Stimulated activated memory B cell treated with anti-CD40 and anti-IgM and Interleukin-4, amounts not matched to agents 10 μg/mL and 1 μg/mL and 100 μg/mL, for 72 hours (primary cell): ENCODE data around the gene HJV.

Experiments used
- ATAC-seq: fragments of 150-1000 bp; cut with Tn5 transposase; 2 replicates; pipeline ENCODE4 v1.10.0; 2021
- H3K27ac Mint-ChIP-seq: one replicate; pipeline ENCODE4 v1.8.0; 2022; ENCODE audit warnings: mild to moderate bottlenecking, mixed read lengths
- H3K27me3 Mint-ChIP-seq: one replicate; pipeline ENCODE4 v1.8.0; 2022; ENCODE audit warnings: mixed read lengths
- H3K36me3 Mint-ChIP-seq: one replicate; pipeline ENCODE4 v1.8.0; 2022; ENCODE audit warnings: mixed read lengths
- H3K4me1 Mint-ChIP-seq: one replicate; pipeline ENCODE4 v1.8.0; 2022; ENCODE audit warnings: mixed read lengths
- H3K4me3 Mint-ChIP-seq: one replicate; pipeline ENCODE4 v1.8.0; 2022; ENCODE audit warnings: mild to moderate bottlenecking, moderate library complexity, mixed read lengths
- H3K9me3 Mint-ChIP-seq: one replicate; pipeline ENCODE4 v1.8.0; 2022; ENCODE audit warnings: mixed read lengths

HJV gene

DNA sequence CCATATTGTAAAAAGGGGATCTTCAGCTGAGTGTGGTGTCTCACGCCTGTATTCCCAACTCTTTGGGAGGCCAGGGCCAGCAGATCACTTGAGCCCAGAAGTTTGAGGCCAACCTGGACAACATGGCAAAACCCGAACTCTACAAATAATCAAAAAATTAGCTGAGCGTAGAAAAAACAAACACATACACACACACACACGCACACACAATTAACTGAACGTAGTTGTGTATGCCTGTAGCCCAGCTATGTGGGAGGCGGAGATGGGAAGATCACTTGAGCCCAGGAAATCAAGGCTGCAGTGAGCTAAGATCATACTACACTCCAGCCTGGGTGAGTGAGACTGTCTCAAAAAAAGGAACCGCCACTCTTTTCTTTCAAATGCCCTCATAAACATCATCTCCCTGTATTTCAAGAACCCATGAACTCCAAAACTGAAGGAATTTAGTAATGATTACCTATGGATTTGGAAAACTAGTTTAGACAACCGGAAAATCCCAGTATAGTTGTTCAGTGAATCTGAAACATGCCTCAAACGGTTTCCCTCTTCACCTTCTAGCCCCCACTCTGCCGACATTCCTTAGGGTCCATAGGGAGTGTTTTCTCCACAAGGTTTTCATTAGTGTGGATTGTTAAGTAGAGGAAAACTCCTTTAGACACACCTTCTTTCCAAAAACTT is 29.7 kb downstream of the HJV start:
- H3K36me3 Mint-ChIP-seq, result peaks cover 35% of the 10 kb centered on the region
- H3K4me1 Mint-ChIP-seq, result peaks cover 67% of the 10 kb centered on the region
- no peaks in the 10 kb centered on the region for H3K27me3 Mint-ChIP-seq
- H3K4me3 Mint-ChIP-seq, result peak overlapping the region; percentile 39
- no peak for ATAC-seq
- no peaks in the 10 kb centered on the region for H3K9me3 Mint-ChIP-seq
- H3K27ac Mint-ChIP-seq, result peak overlapping the region; percentile 67

DNA sequence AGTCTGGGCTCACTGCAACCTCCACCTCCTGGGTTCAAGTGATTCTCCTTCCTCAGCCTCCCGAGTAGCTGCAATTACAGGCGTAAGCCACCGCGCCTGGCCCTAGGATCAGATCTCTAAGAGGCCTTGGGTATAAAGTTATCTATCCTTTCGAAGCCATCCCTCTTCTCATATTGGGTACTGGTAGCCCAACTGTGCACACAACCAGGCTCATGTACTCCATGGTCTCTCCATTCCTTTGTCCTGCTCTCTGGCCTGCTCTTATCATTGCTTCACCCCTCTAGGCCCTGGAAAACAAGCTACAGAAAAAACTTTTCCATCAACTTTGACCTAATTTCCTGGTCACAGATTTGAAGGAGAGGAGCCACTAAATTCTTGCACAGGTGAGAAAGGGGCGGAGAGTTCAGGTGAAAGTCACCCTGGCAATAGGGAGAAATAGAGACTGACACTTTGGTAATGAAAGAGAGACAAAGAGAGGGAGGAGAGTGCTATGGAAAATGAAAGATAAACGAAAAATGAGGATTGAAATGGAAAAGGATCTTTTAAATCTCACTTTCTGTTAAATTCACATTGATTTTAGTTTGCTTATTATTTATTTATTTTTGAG is 31.2 kb downstream of the HJV start:
- Mint-ChIP-seq H3K27ac (peak overlapping the region; percentile 67), H3K36me3 (peaks cover 32% of the 10 kb centered on the region), H3K27me3 (no peaks in the 10 kb centered on the region), H3K4me3 (no peak overlapping the region), H3K9me3 (no peaks in the 10 kb centered on the region), H3K4me1 (peaks cover 73% of the 10 kb centered on the region)
- ATAC-seq, result no peak

- Mint-ChIP-seq H3K4me3 (no peak overlapping the region), H3K27ac (no peak overlapping the region)
- no peak for ATAC-seq
Observed at GRCh38 chr1:145988773-145989172, 32.8 kb downstream of the HJV start.

GRCh38 chr1:145987926-145988325 is 33.6 kb downstream of the HJV start:
- H3K4me3 Mint-ChIP-seq, result no peak overlapping the region
- ATAC-seq, result no peak
- no peaks in the 10 kb centered on the region for H3K27me3 Mint-ChIP-seq
- H3K36me3 Mint-ChIP-seq, result peaks cover 8% of the 10 kb centered on the region
- peaks cover 53% of the 10 kb centered on the region for H3K4me1 Mint-ChIP-seq
- H3K27ac Mint-ChIP-seq, result no peak overlapping the region
- no peaks in the 10 kb centered on the region for H3K9me3 Mint-ChIP-seq

More at GRCh38 chr1:145988773-145989172, 32.8 kb downstream of the HJV start:
- peaks cover 61% of the 10 kb centered on the region for H3K4me1 Mint-ChIP-seq
- H3K27me3 Mint-ChIP-seq, result no peaks in the 10 kb centered on the region
- H3K9me3 Mint-ChIP-seq, result no peaks in the 10 kb centered on the region
- H3K36me3 Mint-ChIP-seq, result peaks cover 16% of the 10 kb centered on the region

DNA sequence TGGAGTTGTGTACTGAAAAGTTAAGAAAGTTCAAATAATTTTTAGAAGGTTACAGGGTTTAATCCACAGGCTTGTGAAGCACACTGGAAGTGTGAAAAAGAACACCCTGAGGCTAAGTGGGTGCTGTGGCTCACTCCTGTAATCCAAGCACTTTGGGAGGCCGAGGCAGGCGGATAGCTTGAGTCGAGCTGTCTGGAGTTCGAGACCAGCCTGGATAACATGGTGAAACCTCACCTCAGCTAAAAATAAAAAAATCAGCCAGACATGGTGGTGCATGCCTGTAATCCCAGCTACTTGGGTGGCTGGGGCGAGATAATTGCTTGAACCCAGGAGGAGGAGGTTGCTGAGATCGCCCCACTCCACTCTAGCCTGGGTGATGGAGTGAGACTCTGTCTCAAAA is 35.0 kb downstream of the HJV start:
- no peaks in the 10 kb centered on the region for H3K9me3 Mint-ChIP-seq
- H3K4me3 Mint-ChIP-seq, result no peak overlapping the region
- H3K4me1 Mint-ChIP-seq, result peaks cover 39% of the 10 kb centered on the region
- H3K27ac Mint-ChIP-seq, result no peak overlapping the region
- H3K36me3 Mint-ChIP-seq, result no peaks in the 10 kb centered on the region
- no peaks in the 10 kb centered on the region for H3K27me3 Mint-ChIP-seq
- no peak for ATAC-seq

DNA sequence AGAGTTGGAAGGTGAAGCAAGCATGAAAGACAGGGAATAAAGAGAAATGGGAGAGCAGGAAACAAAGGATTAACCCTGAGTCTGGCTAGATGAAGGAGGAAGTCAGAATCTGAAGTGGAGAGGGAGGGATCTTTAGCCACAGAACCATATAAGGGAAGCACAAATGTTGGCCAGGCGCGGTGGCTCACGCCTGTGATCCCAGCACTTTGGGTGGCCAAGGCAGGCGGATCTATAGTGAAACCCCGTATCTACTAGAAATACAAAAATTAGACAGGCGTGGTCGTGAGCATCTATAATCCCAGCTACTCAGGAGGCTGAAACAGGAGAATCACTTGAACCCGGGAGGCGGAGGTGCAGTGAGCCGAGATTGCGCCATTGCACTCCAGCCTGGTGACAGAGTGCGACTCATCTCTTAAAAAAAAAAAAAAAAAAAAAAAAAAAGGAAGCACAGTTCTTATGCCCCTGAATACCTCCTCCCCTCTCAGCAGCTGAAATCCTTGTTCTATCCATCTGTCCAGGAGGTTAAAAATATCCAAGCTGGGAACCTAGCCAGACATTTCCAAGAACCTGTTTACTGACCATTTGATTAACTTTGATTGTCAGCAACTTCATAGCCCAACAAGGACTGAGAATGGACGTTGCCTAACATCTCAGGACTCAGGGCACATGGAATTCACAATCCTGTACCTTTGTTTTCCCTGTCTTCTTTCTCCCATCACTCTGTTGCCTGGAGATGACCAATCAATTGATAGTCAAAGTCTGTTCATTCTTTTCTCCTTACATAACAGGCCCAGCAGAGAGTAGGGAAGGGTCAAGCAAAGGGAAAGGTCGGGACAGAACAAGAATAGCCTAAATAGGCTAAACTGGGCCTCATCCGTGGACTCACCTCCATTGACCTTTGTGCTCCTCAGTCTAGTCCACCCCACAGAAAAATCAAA is 35.8 kb downstream of the HJV start:
- no peak overlapping the region for H3K27ac Mint-ChIP-seq
- no peaks in the 10 kb centered on the region for H3K27me3 Mint-ChIP-seq
- ATAC-seq, result no peak
- H3K9me3 Mint-ChIP-seq, result no peaks in the 10 kb centered on the region
- no peaks in the 10 kb centered on the region for H3K36me3 Mint-ChIP-seq
- peaks cover 32% of the 10 kb centered on the region for H3K4me1 Mint-ChIP-seq
- H3K4me3 Mint-ChIP-seq, result peak overlapping the region; percentile 5

- Mint-ChIP-seq H3K4me3 (peak overlapping the region; percentile 5), H3K27ac (no peak overlapping the region), H3K9me3 (no peaks in the 10 kb centered on the region), H3K27me3 (no peaks in the 10 kb centered on the region), H3K4me1 (peaks cover 25% of the 10 kb centered on the region), H3K36me3 (no peaks in the 10 kb centered on the region)
- ATAC-seq, result no peak
Observed at GRCh38 chr1:145985129-145985501, 36.4 kb downstream of the HJV start.

GRCh38 chr1:145983960-145984830 is 37.3 kb downstream of the HJV start:
- Mint-ChIP-seq H3K36me3 (no peaks in the 10 kb centered on the region), H3K4me3 (peak overlapping the region; percentile 28), H3K27me3 (no peaks in the 10 kb centered on the region), H3K9me3 (no peaks in the 10 kb centered on the region), H3K27ac (no peak overlapping the region), H3K4me1 (peaks cover 24% of the 10 kb centered on the region)
- ATAC-seq, result peak; percentile 34

- no peaks in the 10 kb centered on the region for H3K9me3 Mint-ChIP-seq
- no peak overlapping the region for H3K27ac Mint-ChIP-seq
- no peak for ATAC-seq
- H3K27me3 Mint-ChIP-seq, result no peaks in the 10 kb centered on the region
- H3K4me1 Mint-ChIP-seq, result peaks cover 17% of the 10 kb centered on the region
- no peaks in the 10 kb centered on the region for H3K36me3 Mint-ChIP-seq
- no peak overlapping the region for H3K4me3 Mint-ChIP-seq
Observed at GRCh38 chr1:145983206-145983675, 38.3 kb downstream of the HJV start.

DNA sequence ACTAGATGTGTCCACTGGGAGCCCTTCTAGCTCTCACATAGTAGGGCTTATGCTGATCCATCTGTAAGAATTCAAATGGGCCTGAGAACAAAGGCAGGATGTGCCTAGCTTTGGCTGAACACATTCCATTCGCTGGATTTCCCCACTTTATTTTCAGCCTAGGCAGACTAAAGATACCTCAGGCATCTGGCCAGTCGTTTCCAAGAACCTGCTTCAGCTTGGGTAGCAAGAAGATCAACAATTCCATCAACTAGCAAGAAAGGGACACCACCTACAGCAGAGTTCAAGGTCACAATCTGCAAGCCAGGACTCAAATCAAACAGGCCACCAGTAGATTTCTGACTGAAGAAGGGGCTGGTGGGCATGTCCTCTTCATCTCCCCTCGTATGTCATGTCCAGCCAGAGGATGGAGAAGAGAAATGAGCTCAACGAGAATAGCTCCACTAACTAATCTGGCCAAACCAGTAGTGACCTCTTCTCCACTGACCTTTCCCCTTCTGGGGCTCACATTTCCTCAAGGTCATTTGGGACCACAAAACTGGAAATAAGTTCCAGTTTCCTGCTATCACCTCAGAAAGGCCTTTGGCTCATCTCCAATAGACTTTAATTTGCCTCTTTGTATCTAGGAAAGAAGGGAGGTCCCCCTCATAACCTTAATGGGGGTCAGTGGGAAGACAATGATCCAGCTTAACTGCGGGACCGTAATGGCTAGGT is 39.4 kb downstream of the HJV start:
- no peak overlapping the region for H3K4me3 Mint-ChIP-seq
- ATAC-seq, result no peak
- H3K4me1 Mint-ChIP-seq, result peaks cover 8% of the 10 kb centered on the region

GRCh38 chr1:145980457-145980994 is 41.0 kb downstream of the HJV start:
- no peaks in the 10 kb centered on the region for H3K9me3 Mint-ChIP-seq
- no peak for ATAC-seq
- H3K36me3 Mint-ChIP-seq, result peaks cover 10% of the 10 kb centered on the region
- H3K27ac Mint-ChIP-seq, result no peak overlapping the region
- no peaks in the 10 kb centered on the region for H3K27me3 Mint-ChIP-seq
- H3K4me1 Mint-ChIP-seq, result no peaks in the 10 kb centered on the region
- H3K4me3 Mint-ChIP-seq, result no peak overlapping the region

More for the DNA sequence above, 39.4 kb downstream of the HJV start:
- peaks cover 9% of the 10 kb centered on the region for H3K36me3 Mint-ChIP-seq
- H3K27me3 Mint-ChIP-seq, result no peaks in the 10 kb centered on the region
- no peak overlapping the region for H3K27ac Mint-ChIP-seq
- H3K9me3 Mint-ChIP-seq, result no peaks in the 10 kb centered on the region

DNA sequence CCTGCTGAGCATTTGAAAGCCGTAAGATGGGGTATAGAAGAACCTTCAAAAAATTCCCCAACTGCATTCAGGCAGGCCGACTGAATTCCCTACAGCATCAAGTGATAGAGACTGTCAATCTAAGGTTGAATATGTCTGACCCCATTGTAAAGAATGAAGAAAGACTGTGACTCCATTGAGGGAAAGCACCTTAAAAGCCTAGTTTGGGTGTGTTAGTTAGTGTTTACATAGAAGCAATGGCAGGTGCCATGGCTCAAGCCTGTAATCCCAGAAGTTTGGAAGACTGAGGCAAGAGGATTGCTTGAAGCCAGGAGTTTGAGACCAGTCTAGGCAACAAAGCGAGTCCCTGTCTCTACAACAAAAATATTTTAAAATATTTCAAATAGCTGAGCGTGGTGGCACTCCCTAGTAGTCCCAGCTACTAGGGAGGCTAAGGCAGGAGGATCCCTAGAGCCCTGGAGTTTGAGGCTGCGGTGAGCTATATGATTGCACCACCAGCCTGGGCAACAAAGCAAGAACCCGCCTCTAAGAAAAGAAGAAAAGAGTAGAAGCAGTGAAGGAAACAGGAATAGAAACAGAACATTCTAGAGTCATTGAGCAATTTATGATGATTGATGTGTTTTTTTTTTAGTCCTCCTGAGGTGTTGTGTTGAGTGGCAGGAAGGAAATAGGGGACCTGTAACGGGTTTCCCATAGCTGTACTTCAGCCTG is 41.6 kb downstream of the HJV start:
- Mint-ChIP-seq H3K27me3 (no peaks in the 10 kb centered on the region), H3K27ac (no peak overlapping the region), H3K9me3 (no peaks in the 10 kb centered on the region), H3K4me3 (no peak overlapping the region), H3K36me3 (peaks cover 15% of the 10 kb centered on the region), H3K4me1 (no peaks in the 10 kb centered on the region)
- peak; percentile 44 for ATAC-seq

DNA sequence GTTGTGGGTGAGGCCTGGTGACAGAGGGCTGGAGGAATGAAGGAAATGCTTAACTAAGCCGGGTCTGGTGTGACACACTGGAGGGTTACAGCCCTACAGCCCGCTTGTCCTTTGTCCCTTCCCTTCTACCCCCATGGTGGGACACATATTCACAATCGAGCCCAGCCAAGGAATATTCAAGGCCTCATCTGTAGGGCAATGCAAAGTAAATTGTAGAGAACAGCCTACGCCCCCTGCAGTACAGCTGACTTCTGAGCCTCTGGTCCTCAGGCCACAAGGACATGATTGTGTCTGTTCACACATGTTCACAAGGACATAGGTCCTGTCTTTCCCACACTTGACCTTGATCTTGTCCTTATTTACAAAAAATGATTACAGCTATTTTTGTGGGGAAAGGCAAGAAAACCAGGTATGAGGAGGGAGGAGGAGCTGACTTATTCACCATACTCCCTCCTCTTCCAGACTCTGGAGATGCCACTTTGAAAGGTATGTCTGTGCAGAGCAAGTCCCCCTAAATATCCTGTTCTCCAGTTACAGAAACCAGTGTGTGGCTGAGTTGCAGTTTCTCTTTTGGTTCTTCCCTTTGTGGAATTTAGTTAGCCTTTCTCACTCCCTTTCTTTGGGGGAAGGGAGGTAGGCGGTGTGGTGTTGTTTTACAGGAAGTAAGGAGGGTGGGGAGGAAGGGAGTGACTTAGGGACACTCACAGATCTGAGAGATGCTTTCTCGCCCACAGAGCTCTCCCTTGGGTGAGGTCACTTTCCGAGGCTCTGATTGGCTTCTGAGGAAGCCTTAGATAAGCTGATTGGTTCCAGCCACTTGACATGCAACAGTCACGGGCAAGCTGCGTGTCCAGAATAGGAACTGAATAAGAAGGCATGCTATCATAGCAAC is 42.4 kb downstream of the HJV start:
- no peak overlapping the region for H3K4me3 Mint-ChIP-seq
- H3K27ac Mint-ChIP-seq, result no peak overlapping the region
- no peaks in the 10 kb centered on the region for H3K27me3 Mint-ChIP-seq
- peaks cover 18% of the 10 kb centered on the region for H3K36me3 Mint-ChIP-seq
- no peaks in the 10 kb centered on the region for H3K9me3 Mint-ChIP-seq
- peak; percentile 95 for ATAC-seq
- no peaks in the 10 kb centered on the region for H3K4me1 Mint-ChIP-seq
